OCI-LY7 (cell line): Measurements from ENCODE around the gene CDHR2. TPM values are rescaled to one million over a fixed set of nuclear protein-coding genes. Genes with fewer than 3 reads are reported as not detected.
A peak's percentile ranks its signal among the peaks of the same experiment; 100 is the strongest.

ENCODE experiments used
- BruUV-seq: library from RNA; stranded (reverse); fragments of 400-500 nt; replicated peaks from 2 replicates; lab custom pipeline; 2021; lab: Mats Ljungman, UMichigan
- CTCF ChIA-PET: fragments of 300-600 bp; sonication (Branson Sonifier 250); formaldehyde crosslinking; loops from one replicate; lab custom pipeline; 2022; ENCODE audit warnings: antibody characterized with exemption; ENCODE audit not compliant: unreplicated experiment; lab: Charles Lee
- POLR2A ChIA-PET: fragments of 300-600 bp; sonication (Branson Sonifier 250); formaldehyde crosslinking; loops from one replicate; lab custom pipeline; 2022; ENCODE audit warnings: antibody characterized with exemption; lab: Charles Lee
- DNase-seq: peaks from one replicate; pipeline ENCODE4 v3.0.0-alpha.2; 2015; ENCODE audit warnings: low spot score
- H2AFZ ChIP-seq: fragments of 200-600 bp; sonication (generic), shearing (Covaris generic); 2 replicates; pipeline ENCODE4 v1.6.1; 2014; ENCODE audit warnings: mild to moderate bottlenecking, antibody characterized with exemption, low read length, moderate library complexity
- H3K27ac ChIP-seq: fragments of 200-600 bp; sonication (generic); 2 replicates; pipeline ENCODE4 v1.5.1; 2014; ENCODE audit warnings: mixed run types, low read depth, mild to moderate bottlenecking, moderate library complexity, low read length, inconsistent platforms; ENCODE audit not compliant: poor library complexity, severe bottlenecking
- H3K36me3 ChIP-seq: fragments of 200-600 bp; sonication (generic); 2 replicates; pipeline ENCODE4 v1.6.1; 2014; ENCODE audit warnings: mild to moderate bottlenecking, antibody characterized with exemption, low read length, moderate library complexity, mixed read lengths; ENCODE audit not compliant: insufficient read depth
- H3K4me1 ChIP-seq: fragments of 200-600 bp; sonication (generic); 2 replicates; pipeline ENCODE4 v1.5.1; 2014; ENCODE audit warnings: mild to moderate bottlenecking, low read length; ENCODE audit not compliant: insufficient read depth, poor library complexity, severe bottlenecking
- H3K4me2 ChIP-seq: fragments of 200-600 bp; sonication (generic); 2 replicates; pipeline ENCODE4 v1.6.1; 2014; ENCODE audit warnings: mild to moderate bottlenecking, low read length
- H3K4me3 ChIP-seq: fragments of 200-600 bp; sonication (generic); 2 replicates; pipeline ENCODE4 v1.5.1; 2014; ENCODE audit warnings: mild to moderate bottlenecking, low read depth, low read length; ENCODE audit not compliant: poor library complexity, severe bottlenecking
- H3K79me2 ChIP-seq: fragments of 200-600 bp; sonication (generic); 2 replicates; pipeline ENCODE4 v1.6.1; 2016; ENCODE audit warnings: low read depth, mild to moderate bottlenecking, low read length, moderate library complexity, mixed read lengths; ENCODE audit not compliant: insufficient read depth
- H3K9me2 ChIP-seq: fragments of 200-600 bp; sonication (generic); 2 replicates; pipeline ENCODE4 v1.6.1; 2016; ENCODE audit warnings: mild to moderate bottlenecking, low read length, mixed read lengths; ENCODE audit not compliant: insufficient read depth
- H3K9me3 ChIP-seq: fragments of 200-600 bp; sonication (generic); 2 replicates; pipeline ENCODE4 v1.6.1; 2014; ENCODE audit warnings: mild to moderate bottlenecking, mixed run types, low read length, mixed read lengths
- H4K20me1 ChIP-seq: fragments of 200-600 bp; sonication (generic); 2 replicates; pipeline ENCODE4 v1.6.1; 2014; ENCODE audit warnings: mild to moderate bottlenecking, antibody characterized with exemption, low read length, moderate library complexity, mixed read lengths; ENCODE audit not compliant: insufficient read depth
- EZH2phosphoT487 ChIP-seq: fragments of 200-600 bp; sonication (generic); IDR thresholded peaks from 2 replicates; pipeline ENCODE4 v1.6.1; 2018; ENCODE audit warnings: low read depth, borderline replicate concordance, mild to moderate bottlenecking, mixed run types, antibody characterized with exemption, low read length, moderate library complexity, mixed read lengths
- intact Hi-C: fragments of 100-400 bp; cut with micrococcal nuclease; formaldehyde crosslinking; loops from one replicate; pipeline ENCODE4 v1.10.0; 2022; ENCODE audit not compliant: unreplicated experiment
- total RNA-seq, 2 experiments: library from RNA; depleted of rRNA in 1 of 2; stranded (reverse); fragments of >200 nt in 1 of 2; shearing (Covaris generic) in 1 of 2; gene quantifications; 2 replicates each; pipeline ENCODE4 v1.2.3, GENCODE V29; 2014 to 2022
- TF ChIP-seq, protein P1 (sequence below): fragments of 200-600 bp; sonication (generic); conservative IDR thresholded peaks from 2 replicates; pipeline ENCODE4 v1.5.1; 2014; ENCODE audit warnings: mild to moderate bottlenecking, antibody characterized with exemption, low read length, moderate library complexity, mixed read lengths

The CDHR2 gene
- total RNA-seq, 2 experiments from 2014 or later: 0.25 to 3.8 TPM

DNA sequence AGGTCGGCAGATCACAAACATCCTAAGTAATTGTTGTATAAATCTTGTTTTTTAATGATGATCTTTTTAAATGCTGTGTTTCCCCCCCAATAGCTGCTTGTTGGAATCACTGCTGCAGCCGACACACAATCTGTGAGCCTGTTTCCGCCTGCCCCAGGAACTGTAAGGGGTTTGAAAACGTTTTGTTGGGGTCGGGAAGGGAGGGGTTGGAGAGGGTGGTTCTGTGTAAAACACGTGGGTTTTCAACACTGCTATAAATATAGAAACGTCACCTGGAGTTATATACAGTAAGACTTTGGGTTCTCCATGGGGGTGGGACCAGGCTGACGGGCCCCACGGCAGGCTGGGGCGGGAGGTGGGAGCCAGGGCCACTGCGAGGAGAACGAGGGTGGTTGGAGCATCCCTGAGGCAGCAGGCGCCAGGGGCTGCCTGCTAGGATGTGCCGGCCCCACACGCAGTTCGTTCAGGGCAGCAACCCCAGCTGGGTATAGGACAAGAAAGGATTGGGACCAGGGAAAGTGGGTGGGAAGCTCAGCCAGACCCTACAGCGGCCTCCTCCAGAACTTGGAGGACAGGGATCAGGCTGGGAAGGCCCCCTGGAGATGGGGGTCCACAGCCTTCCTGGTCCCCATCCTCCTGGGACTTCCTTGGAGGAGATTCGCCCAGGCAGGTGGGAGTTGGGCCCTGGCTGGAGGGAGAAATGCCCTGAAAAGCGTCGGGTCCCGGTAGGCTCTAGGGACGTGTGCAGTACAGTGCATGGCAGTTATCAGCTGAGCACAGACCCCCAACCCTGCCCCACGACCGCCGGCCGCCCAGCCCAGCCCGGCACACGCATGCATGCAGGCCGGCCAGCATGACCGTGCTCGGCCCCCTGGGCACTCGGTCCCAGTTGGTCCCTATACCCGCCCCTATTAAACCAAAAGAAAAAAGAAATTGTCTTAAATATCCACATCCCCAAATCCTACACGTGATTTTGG, 21.6 kb upstream of the CDHR2 start:
- Histone ChIP-seq H4K20me1 (no peaks in the 10 kb centered on the region), H3K4me3 (peak overlapping the region; percentile 65), H3K36me3 (peaks cover 63% of the 10 kb centered on the region), H3K9me2 (no peaks in the 10 kb centered on the region), H3K4me1 (peaks cover 77% of the 10 kb centered on the region), H3K4me2 (peak overlapping the region; percentile 96), H2AFZ (no peak overlapping the region), H3K9me3 (no peaks in the 10 kb centered on the region), H3K79me2 (peaks cover 18% of the 10 kb centered on the region; the same call in 1 of the 2 replicates), H3K27ac (peak overlapping the region; percentile 99)
- intact Hi-C loops: loop anchor here (2.0 kb wide), 1 partner anchor 79 kb away; the partner anchor contains the start of gene FAF2
- ChIA-PET POLR2A (interaction anchor here (1.2 to 2.6 kb wide), 2 partner anchors 10 to 99 kb away, joined by 3 to 24 read pairs; partner anchors contain the start of gene RNF44), CTCF (interaction anchor here (0.9 kb wide), 1 partner anchor 79 kb away, joined by 6 read pairs; the partner anchor contains the start of gene FAF2)
- no TSS peak for BruUV-seq
- DNase-seq: peak; percentile 68
- TF ChIP-seq EZH2phosphoT487: no peak

DNA sequence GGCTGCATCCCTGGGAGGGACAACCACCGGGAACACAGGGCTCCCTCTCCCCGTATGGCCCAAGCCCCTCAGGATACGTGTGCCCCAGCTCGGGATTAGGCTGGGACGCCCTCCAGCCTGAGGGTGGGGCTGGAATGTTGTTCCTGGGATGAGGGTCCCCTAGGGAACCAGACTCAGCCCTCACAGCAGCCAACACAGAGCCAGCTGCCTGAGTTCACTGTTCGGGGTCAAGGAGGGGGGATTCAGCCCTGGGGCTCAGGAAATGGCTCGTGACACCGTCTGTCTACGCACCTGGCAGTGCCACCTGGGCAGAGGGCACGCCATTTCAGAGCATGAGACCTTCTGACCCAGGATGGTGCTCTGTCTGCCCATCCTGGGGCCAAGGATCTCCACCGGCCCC, 20.8 kb upstream of the CDHR2 start:
- peak; percentile 72 for DNase-seq
- Histone ChIP-seq H3K9me3 (no peaks in the 10 kb centered on the region), H4K20me1 (0 out of 2 replicates have a peak, but pooled peaks cover 6% of the 10 kb centered on the region), H3K79me2 (peaks cover 26% of the 10 kb centered on the region), H3K4me1 (peaks cover 77% of the 10 kb centered on the region), H2AFZ (no peak overlapping the region), H3K27ac (peak overlapping the region; percentile 99), H3K9me2 (no peaks in the 10 kb centered on the region), H3K36me3 (peaks cover 70% of the 10 kb centered on the region), H3K4me3 (peak overlapping the region; percentile 65), H3K4me2 (peak overlapping the region; percentile 96)
- CTCF ChIA-PET: interaction anchor here (0.6 to 0.9 kb wide), 2 partner anchors 80 to 81 kb away, joined by 5 to 6 read pairs; partner anchors contain the start of gene FAF2
- TF ChIP-seq EZH2phosphoT487: no peak
- POLR2A ChIA-PET: interaction anchor here (0.5 to 2.6 kb wide), 4 partner anchors 9 to 823 kb away, joined by 3 to 24 read pairs (median 3); partner anchors contain the start of genes LMAN2 and RNF44
- intact Hi-C loops: loop anchor here (2.0 kb wide), 1 partner anchor 80 kb away; the partner anchor contains the start of gene FAF2
- no TSS peak for BruUV-seq

DNA sequence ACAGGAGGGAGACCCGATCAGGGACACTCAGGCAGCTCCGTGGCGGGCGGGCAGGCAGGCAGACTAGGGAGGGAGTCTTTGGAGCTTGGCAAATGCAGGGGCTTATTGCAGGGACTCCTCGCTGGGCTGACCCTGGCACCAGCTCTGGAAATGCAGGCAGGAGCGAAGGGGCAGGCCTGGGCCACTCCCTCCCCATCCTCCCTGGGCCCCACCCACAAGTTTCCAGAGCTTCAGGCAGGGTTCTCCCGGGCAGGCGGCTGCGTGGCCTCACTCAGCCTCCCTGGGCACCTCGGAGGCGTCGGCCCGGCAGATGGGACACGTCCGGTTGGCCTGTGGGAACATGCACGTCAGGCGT, 20.4 kb upstream of the CDHR2 start:
- H3K79me2 ChIP-seq: peaks cover 30% of the 10 kb centered on the region
- intact Hi-C loops: loop anchor here (1.0 to 2.0 kb wide), 2 partner anchors 15 to 80 kb away; partner anchors contain the start of gene FAF2
- TF ChIP-seq, protein P1, sequence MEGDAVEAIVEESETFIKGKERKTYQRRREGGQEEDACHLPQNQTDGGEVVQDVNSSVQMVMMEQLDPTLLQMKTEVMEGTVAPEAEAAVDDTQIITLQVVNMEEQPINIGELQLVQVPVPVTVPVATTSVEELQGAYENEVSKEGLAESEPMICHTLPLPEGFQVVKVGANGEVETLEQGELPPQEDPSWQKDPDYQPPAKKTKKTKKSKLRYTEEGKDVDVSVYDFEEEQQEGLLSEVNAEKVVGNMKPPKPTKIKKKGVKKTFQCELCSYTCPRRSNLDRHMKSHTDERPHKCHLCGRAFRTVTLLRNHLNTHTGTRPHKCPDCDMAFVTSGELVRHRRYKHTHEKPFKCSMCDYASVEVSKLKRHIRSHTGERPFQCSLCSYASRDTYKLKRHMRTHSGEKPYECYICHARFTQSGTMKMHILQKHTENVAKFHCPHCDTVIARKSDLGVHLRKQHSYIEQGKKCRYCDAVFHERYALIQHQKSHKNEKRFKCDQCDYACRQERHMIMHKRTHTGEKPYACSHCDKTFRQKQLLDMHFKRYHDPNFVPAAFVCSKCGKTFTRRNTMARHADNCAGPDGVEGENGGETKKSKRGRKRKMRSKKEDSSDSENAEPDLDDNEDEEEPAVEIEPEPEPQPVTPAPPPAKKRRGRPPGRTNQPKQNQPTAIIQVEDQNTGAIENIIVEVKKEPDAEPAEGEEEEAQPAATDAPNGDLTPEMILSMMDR: no peak
- TF ChIP-seq EZH2phosphoT487: no peak
- H2AFZ ChIP-seq: no peak overlapping the region
- POLR2A ChIA-PET: interaction anchor here (0.5 to 2.6 kb wide), 6 partner anchors 9 to 823 kb away, joined by 3 to 24 read pairs (median 3); partner anchors contain the start of genes LMAN2 and RNF44
- H3K27ac ChIP-seq: peak overlapping the region; percentile 99
- CTCF ChIA-PET: interaction anchor here (0.6 to 1.2 kb wide), 4 partner anchors 80 to 112 kb away, joined by 3 to 6 read pairs (median 6); partner anchors contain the start of genes CLTB and FAF2
- H3K4me3 ChIP-seq: peak overlapping the region; percentile 65
- H4K20me1 ChIP-seq: 0 out of 2 replicates have a peak, but pooled peaks cover 7% of the 10 kb centered on the region
- H3K9me3 ChIP-seq: no peaks in the 10 kb centered on the region
- no TSS peak for BruUV-seq
- DNase-seq: no peak
- no peaks in the 10 kb centered on the region for H3K9me2 ChIP-seq
- H3K4me2 ChIP-seq: peak overlapping the region; percentile 96
- H3K36me3 ChIP-seq: peaks cover 75% of the 10 kb centered on the region
- peaks cover 78% of the 10 kb centered on the region for H3K4me1 ChIP-seq
